GM23338 (cell line): ENCODE data around the gene MAGEA1. TPM values are rescaled to one million over a fixed set of nuclear protein-coding genes. Genes with fewer than 3 reads are reported as not detected.
A peak's percentile ranks its signal among the peaks of the same experiment; 100 is the strongest.

ENCODE experiments used
- ATAC-seq: fragments of 200-7000 bp; cut with Tn5 transposase; 3 replicates; pipeline ENCODE4 v1.9.1; 2020
- DNase-seq: peaks from one replicate; pipeline ENCODE4 v3.0.0-alpha.2; 2015; ENCODE audit warnings: low spot score
- H2AFZ ChIP-seq: fragments of 200-600 bp; sonication (generic); 2 replicates; pipeline ENCODE4 v1.8.0; 2016; ENCODE audit warnings: antibody characterized with exemption, mild to moderate bottlenecking, moderate library complexity
- H3F3A ChIP-seq: fragments of 200-600 bp; sonication (generic); replicated peaks from 2 replicates; pipeline ENCODE4 v1.8.0; 2017; ENCODE audit warnings: antibody characterized with exemption, mixed run types, low read depth
- H3K27ac ChIP-seq: fragments of 200-600 bp; sonication (generic); 2 replicates; pipeline ENCODE4 v1.6.1; 2016; ENCODE audit warnings: low read depth
- H3K27me3 ChIP-seq: fragments of 200-600 bp; sonication (generic); 2 replicates; pipeline ENCODE4 v1.8.0; 2016; ENCODE audit warnings: mild to moderate bottlenecking, mixed run types, moderate library complexity; ENCODE audit not compliant: insufficient read depth
- H3K36me3 ChIP-seq: fragments of 200-600 bp; sonication (generic); 2 replicates; pipeline ENCODE4 v1.8.0; 2016; ENCODE audit warnings: mild to moderate bottlenecking; ENCODE audit not compliant: insufficient read depth
- H3K4me1 ChIP-seq: fragments of 200-600 bp; sonication (generic); 2 replicates; pipeline ENCODE4 v1.8.0; 2016; ENCODE audit warnings: mild to moderate bottlenecking, moderate library complexity; ENCODE audit not compliant: insufficient read depth
- H3K4me2 ChIP-seq: fragments of 200-600 bp; sonication (generic); 2 replicates; pipeline ENCODE4 v1.7.1; 2017; ENCODE audit warnings: mixed run types
- H3K4me3 ChIP-seq: fragments of 200-600 bp; sonication (generic); 2 replicates; pipeline ENCODE4 v1.6.1; 2016; ENCODE audit warnings: mixed run types
- H3K79me2 ChIP-seq: fragments of 200-600 bp; sonication (generic); replicated peaks from 2 replicates; pipeline ENCODE4 v1.8.0; 2017; ENCODE audit warnings: mild to moderate bottlenecking; ENCODE audit not compliant: insufficient read depth
- H3K9me2 ChIP-seq: fragments of 200-600 bp; sonication (generic); 2 replicates; pipeline ENCODE4 v1.8.0; 2017; ENCODE audit not compliant: insufficient read depth
- H4K20me1 ChIP-seq: fragments of 200-600 bp; sonication (generic); replicated peaks from 2 replicates; pipeline ENCODE4 v1.8.0; 2017; ENCODE audit warnings: mild to moderate bottlenecking; ENCODE audit not compliant: insufficient read depth
- H3K27ac Mint-ChIP-seq: 2 replicates; pipeline ENCODE4 v1.8.0; 2020; ENCODE audit warnings: inconsistent platforms, mild to moderate bottlenecking, moderate library complexity, mixed read lengths
- H3K27me3 Mint-ChIP-seq: 3 replicates; pipeline ENCODE4 v1.8.0; 2022; ENCODE audit warnings: low read depth, mild to moderate bottlenecking, moderate library complexity, mixed read lengths, inconsistent platforms; ENCODE audit not compliant: insufficient read depth, poor library complexity
- H3K36me3 Mint-ChIP-seq: 3 replicates; pipeline ENCODE4 v1.8.0; 2021; ENCODE audit warnings: low read depth, mild to moderate bottlenecking, inconsistent platforms, moderate library complexity, mixed read lengths
- H3K4me1 Mint-ChIP-seq: 3 replicates; pipeline ENCODE4 v1.8.0; 2020; ENCODE audit warnings: mild to moderate bottlenecking, inconsistent platforms, mixed read lengths
- H3K4me3 Mint-ChIP-seq: 3 replicates; pipeline ENCODE4 v1.8.0; 2021; ENCODE audit warnings: moderate library complexity, mild to moderate bottlenecking, inconsistent platforms, mixed read lengths
- H3K9me3 Mint-ChIP-seq: 3 replicates; pipeline ENCODE4 v1.8.0; 2020; ENCODE audit warnings: moderate library complexity, mild to moderate bottlenecking, inconsistent platforms, mixed read lengths
- POLR2AphosphoS5 ChIP-seq: IDR thresholded peaks from 2 replicates; pipeline ENCODE4 v1.6.1; 2016; ENCODE audit warnings: antibody characterized with exemption, low read depth
- ZNF331 ChIP-seq: fragments of 250-450 bp; sonication (Bioruptor Pico); IDR thresholded peaks from 2 replicates; pipeline ENCODE4 v1.5.0; 2020; ENCODE audit warnings: low read depth, mild to moderate bottlenecking, moderate library complexity
- polyA plus RNA-seq: library from polyadenylated mRNA; unstranded; fragments of >200 nt; fragmentation: Nextera tagmentation; extraction: Ambion mirVana; gene quantifications from 2 replicates; pipeline ENCODE4 v1.2.1, GENCODE V29; 2016
- total RNA-seq: library from RNA; depleted of rRNA; stranded (reverse); fragments of >200 nt; shearing (Covaris generic); gene quantifications from 2 replicates; pipeline ENCODE4 v1.2.3, GENCODE V29; 2014
- TF ChIP-seq, protein P1 (sequence below): fragments of 250-450 bp; sonication (Bioruptor Pico); IDR thresholded peaks from 2 replicates; pipeline ENCODE4 v1.5.0; 2020; ENCODE audit warnings: mild to moderate bottlenecking, moderate library complexity
- TF ChIP-seq, protein P2 (sequence below): IDR thresholded peaks from one replicate; pipeline ENCODE4 v1.6.1; 2018; ENCODE audit warnings: antibody characterized with exemption; ENCODE audit not compliant: unreplicated experiment

The MAGEA1 gene
- total and polyA plus RNA-seq, 2 experiments from 2014 or later = not detected

DNA sequence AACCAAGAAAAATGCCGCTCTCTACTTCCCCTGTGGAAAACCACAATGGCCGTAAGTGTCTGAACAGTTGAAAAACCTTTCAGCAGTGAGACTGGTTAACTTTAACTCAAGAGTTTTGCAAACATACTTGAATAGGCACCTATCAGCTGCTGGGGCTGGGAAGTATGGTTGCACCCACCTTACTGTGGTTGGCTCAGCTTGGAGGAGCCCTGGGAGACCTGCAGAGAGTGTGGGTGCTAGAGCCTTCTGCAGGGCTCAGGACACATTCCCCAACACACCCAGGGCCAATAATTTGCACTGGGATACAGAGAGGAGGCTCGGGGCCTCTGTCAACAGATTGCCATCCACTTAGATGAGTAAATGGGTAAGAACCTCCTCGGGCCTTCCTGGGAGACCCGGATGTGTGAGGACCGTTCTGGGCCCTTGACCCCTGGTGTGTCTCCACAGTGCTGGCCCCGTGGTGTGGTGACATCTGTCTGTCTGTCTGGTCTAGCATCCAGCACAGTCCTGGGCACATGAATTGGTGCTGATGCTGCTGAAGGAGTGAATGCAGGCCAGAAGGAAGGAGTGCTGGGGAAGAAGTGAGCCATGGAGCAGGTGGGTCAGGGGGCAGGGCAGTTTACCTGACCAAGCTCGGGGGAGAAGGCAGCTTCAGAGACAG, 46.5 kb downstream of the MAGEA1 start (continued):
- TF ChIP-seq, protein P1, sequence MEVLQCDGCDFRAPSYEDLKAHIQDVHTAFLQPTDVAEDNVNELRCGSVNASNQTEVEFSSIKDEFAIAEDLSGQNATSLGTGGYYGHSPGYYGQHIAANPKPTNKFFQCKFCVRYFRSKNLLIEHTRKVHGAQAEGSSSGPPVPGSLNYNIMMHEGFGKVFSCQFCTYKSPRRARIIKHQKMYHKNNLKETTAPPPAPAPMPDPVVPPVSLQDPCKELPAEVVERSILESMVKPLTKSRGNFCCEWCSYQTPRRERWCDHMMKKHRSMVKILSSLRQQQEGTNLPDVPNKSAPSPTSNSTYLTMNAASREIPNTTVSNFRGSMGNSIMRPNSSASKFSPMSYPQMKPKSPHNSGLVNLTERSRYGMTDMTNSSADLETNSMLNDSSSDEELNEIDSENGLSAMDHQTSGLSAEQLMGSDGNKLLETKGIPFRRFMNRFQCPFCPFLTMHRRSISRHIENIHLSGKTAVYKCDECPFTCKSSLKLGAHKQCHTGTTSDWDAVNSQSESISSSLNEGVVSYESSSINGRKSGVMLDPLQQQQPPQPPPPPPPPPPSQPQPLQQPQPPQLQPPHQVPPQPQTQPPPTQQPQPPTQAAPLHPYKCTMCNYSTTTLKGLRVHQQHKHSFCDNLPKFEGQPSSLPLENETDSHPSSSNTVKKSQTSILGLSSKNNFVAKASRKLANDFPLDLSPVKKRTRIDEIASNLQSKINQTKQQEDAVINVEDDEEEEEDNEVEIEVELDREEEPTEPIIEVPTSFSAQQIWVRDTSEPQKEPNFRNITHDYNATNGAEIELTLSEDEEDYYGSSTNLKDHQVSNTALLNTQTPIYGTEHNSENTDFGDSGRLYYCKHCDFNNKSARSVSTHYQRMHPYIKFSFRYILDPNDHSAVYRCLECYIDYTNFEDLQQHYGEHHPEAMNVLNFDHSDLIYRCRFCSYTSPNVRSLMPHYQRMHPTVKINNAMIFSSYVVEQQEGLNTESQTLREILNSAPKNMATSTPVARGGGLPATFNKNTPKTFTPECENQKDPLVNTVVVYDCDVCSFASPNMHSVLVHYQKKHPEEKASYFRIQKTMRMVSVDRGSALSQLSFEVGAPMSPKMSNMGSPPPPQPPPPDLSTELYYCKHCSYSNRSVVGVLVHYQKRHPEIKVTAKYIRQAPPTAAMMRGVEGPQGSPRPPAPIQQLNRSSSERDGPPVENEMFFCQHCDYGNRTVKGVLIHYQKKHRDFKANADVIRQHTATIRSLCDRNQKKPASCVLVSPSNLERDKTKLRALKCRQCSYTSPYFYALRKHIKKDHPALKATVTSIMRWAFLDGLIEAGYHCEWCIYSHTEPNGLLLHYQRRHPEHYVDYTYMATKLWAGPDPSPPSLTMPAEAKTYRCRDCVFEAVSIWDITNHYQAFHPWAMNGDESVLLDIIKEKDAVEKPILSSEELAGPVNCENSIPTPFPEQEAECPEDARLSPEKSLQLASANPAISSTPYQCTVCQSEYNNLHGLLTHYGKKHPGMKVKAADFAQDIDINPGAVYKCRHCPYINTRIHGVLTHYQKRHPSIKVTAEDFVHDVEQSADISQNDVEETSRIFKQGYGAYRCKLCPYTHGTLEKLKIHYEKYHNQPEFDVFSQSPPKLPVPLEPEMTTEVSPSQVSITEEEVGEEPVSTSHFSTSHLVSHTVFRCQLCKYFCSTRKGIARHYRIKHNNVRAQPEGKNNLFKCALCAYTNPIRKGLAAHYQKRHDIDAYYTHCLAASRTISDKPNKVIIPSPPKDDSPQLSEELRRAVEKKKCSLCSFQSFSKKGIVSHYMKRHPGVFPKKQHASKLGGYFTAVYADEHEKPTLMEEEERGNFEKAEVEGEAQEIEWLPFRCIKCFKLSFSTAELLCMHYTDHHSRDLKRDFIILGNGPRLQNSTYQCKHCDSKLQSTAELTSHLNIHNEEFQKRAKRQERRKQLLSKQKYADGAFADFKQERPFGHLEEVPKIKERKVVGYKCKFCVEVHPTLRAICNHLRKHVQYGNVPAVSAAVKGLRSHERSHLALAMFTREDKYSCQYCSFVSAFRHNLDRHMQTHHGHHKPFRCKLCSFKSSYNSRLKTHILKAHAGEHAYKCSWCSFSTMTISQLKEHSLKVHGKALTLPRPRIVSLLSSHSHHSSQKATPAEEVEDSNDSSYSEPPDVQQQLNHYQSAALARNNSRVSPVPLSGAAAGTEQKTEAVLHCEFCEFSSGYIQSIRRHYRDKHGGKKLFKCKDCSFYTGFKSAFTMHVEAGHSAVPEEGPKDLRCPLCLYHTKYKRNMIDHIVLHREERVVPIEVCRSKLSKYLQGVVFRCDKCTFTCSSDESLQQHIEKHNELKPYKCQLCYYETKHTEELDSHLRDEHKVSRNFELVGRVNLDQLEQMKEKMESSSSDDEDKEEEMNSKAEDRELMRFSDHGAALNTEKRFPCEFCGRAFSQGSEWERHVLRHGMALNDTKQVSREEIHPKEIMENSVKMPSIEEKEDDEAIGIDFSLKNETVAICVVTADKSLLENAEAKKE (CRISPR knock-in tag) = no peak
- no peak for TF ChIP-seq ZNF331

GRCh38 chrX:153226344-153227185, 47.5 kb downstream of the MAGEA1 start:
- H3K27me3 ChIP-seq = no peaks in the 10 kb centered on the region
- peak overlapping the region; percentile 94 for H3K27ac Mint-ChIP-seq
- no peaks in the 10 kb centered on the region for H3K36me3 ChIP-seq
- no peaks in the 10 kb centered on the region; the same call in 1 of the 2 replicates for H3K4me1 ChIP-seq
- peaks cover 6% of the 10 kb centered on the region for H3K27me3 Mint-ChIP-seq
- H3K4me1 Mint-ChIP-seq = peaks cover 11% of the 10 kb centered on the region; the same call in 2 of the 3 replicates
- DNase-seq = peak; percentile 98
- ATAC-seq = peak; percentile 95
- H3K79me2 ChIP-seq = no peaks in the 10 kb centered on the region
- peak overlapping the region; percentile 70 for H3K4me3 Mint-ChIP-seq
- H3K36me3 Mint-ChIP-seq = no peaks in the 10 kb centered on the region
- no peaks in the 10 kb centered on the region for H3K9me2 ChIP-seq
- no peaks in the 10 kb centered on the region for H3F3A ChIP-seq
- H3K4me2 ChIP-seq = peak overlapping the region; percentile 66
- peak overlapping the region; percentile 39; the same call in 1 of the 2 replicates for H2AFZ ChIP-seq
- TF ChIP-seq, protein P2, sequence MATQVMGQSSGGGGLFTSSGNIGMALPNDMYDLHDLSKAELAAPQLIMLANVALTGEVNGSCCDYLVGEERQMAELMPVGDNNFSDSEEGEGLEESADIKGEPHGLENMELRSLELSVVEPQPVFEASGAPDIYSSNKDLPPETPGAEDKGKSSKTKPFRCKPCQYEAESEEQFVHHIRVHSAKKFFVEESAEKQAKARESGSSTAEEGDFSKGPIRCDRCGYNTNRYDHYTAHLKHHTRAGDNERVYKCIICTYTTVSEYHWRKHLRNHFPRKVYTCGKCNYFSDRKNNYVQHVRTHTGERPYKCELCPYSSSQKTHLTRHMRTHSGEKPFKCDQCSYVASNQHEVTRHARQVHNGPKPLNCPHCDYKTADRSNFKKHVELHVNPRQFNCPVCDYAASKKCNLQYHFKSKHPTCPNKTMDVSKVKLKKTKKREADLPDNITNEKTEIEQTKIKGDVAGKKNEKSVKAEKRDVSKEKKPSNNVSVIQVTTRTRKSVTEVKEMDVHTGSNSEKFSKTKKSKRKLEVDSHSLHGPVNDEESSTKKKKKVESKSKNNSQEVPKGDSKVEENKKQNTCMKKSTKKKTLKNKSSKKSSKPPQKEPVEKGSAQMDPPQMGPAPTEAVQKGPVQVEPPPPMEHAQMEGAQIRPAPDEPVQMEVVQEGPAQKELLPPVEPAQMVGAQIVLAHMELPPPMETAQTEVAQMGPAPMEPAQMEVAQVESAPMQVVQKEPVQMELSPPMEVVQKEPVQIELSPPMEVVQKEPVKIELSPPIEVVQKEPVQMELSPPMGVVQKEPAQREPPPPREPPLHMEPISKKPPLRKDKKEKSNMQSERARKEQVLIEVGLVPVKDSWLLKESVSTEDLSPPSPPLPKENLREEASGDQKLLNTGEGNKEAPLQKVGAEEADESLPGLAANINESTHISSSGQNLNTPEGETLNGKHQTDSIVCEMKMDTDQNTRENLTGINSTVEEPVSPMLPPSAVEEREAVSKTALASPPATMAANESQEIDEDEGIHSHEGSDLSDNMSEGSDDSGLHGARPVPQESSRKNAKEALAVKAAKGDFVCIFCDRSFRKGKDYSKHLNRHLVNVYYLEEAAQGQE = peak; percentile 38
- TF ChIP-seq POLR2AphosphoS5 (peak; percentile 56; the same call in 1 of the 2 replicates), ZNF331 (no peak)
- H3K4me3 ChIP-seq = peak overlapping the region; percentile 39
- H3K27ac ChIP-seq = no peak overlapping the region
- H3K9me3 Mint-ChIP-seq = no peaks in the 10 kb centered on the region
- no peaks in the 10 kb centered on the region for H4K20me1 ChIP-seq
